HG03097 (cell line): ENCODE results near the gene NR3C1.
"Not testable (repeated sequence)": the region's sequence is repeated elsewhere in the genome, so short reads cannot be mapped to it uniquely, and the experiment has no call there.

Experiments
- ATAC-seq: cut with Tn5 transposase; IDR thresholded peaks from one replicate; pipeline ENCODE4 v1.9.1; 2021; ENCODE audit not compliant: unreplicated experiment, low FRiP score

NR3C1 gene

GRCh38 chr5:143341807-143342570 is 61.5 kb downstream of the NR3C1 start:
- no peak for ATAC-seq

- no peak for ATAC-seq
These were observed 62.4 kb downstream of the NR3C1 start for GRCh38 chr5:143340891-143341685.

GRCh38 chr5:143338658-143339366 is 64.7 kb downstream of the NR3C1 start:
- ATAC-seq = no peak

GRCh38 chr5:143337946-143338345 is 65.5 kb downstream of the NR3C1 start:
- ATAC-seq = no peak

GRCh38 chr5:143336485-143336884 is 67.0 kb downstream of the NR3C1 start:
- ATAC-seq = no peak

GRCh38 chr5:143334903-143335302 is 68.6 kb downstream of the NR3C1 start:
- no peak for ATAC-seq

GRCh38 chr5:143334380-143334779 is 69.1 kb downstream of the NR3C1 start:
- ATAC-seq = not testable (repeated sequence)

- ATAC-seq = no peak
These were observed 71.5 kb downstream of the NR3C1 start for GRCh38 chr5:143331956-143332355.

GRCh38 chr5:143329843-143330242 is 73.6 kb downstream of the NR3C1 start:
- ATAC-seq = no peak

GRCh38 chr5:143328589-143329220 is 74.8 kb downstream of the NR3C1 start:
- ATAC-seq = no peak

- ATAC-seq = not testable (repeated sequence)
These were observed 78.4 kb downstream of the NR3C1 start for GRCh38 chr5:143325086-143325485.

- not testable (repeated sequence) for ATAC-seq
These were observed 80.4 kb downstream of the NR3C1 start for GRCh38 chr5:143322931-143323630.

GRCh38 chr5:143322176-143322575 is 81.3 kb downstream of the NR3C1 start:
- ATAC-seq = no peak

- ATAC-seq = no peak
These were observed 83.9 kb downstream of the NR3C1 start for GRCh38 chr5:143319437-143320227.

- no peak for ATAC-seq
These were observed 84.7 kb downstream of the NR3C1 start for GRCh38 chr5:143318833-143319232.

GRCh38 chr5:143318270-143318669 is 85.2 kb downstream of the NR3C1 start:
- ATAC-seq = no peak

GRCh38 chr5:143316844-143317631 is 86.4 kb downstream of the NR3C1 start:
- ATAC-seq = no peak

GRCh38 chr5:143316337-143316736 is 87.1 kb downstream of the NR3C1 start:
- no peak for ATAC-seq

- ATAC-seq = no peak
These were observed 87.6 kb downstream of the NR3C1 start for GRCh38 chr5:143315929-143316328.
